ENCODE results near the gene CPNE2.

Gene CPNE2

GRCh38 chr16:57138281-57138935 is 46.0 kb downstream of the CPNE2 start:
- intact Hi-C loops (cut with DNase I): no loop called here
- peak in 3 of 10 donors; percentile 39 to 81 (median 41) for DNase-seq

GRCh38 chr16:57140931-57141668 is 48.7 kb downstream of the CPNE2 start:
- peak in 4 of 10 donors; percentile 16 to 78 (median 49) for DNase-seq

GRCh38 chr16:57141822-57142631 is 49.6 kb downstream of the CPNE2 start:
- DNase-seq: peak in 4 of 10 donors; percentile 20 to 82 (median 72)
- intact Hi-C loops (cut with DNase I): no loop called here

More at GRCh38 chr16:57140931-57141668, 48.7 kb downstream of the CPNE2 start:
- intact Hi-C loops (cut with DNase I): no loop called here

- DNase-seq: peak; percentile 77 to 99 (median 90)
- intact Hi-C loops (cut with DNase I): loop anchor here (1.0 kb wide), 1 partner anchor 12 kb away; no protein-coding TSS in a partner anchor
Observed at GRCh38 chr16:57143149-57143921, 51.0 kb downstream of the CPNE2 start.

GRCh38 chr16:57144027-57144426 is 51.6 kb downstream of the CPNE2 start:
- intact Hi-C loops (cut with DNase I): no loop called here
- DNase-seq: peak in 4 of 10 donors; percentile 15 to 53 (median 39)

- peak in 4 of 10 donors; percentile 14 to 85 (median 40) for DNase-seq
- intact Hi-C loops (cut with DNase I): no loop called here
Observed at GRCh38 chr16:57145046-57146021, 53.0 kb downstream of the CPNE2 start.

- peak in 5 of 10 donors; percentile 16 to 84 (median 73) for DNase-seq
- intact Hi-C loops (cut with DNase I): no loop called here
Observed at GRCh38 chr16:57146040-57146647, 53.8 kb downstream of the CPNE2 start.

- intact Hi-C loops (cut with DNase I): loop anchor here (1.0 kb wide), 1 partner anchor 30 kb away; no protein-coding TSS in a partner anchor
- peak in 3 of 10 donors; percentile 7 to 82 (median 50) for DNase-seq
Observed at GRCh38 chr16:57146735-57147134, 54.4 kb downstream of the CPNE2 start.

GRCh38 chr16:57147381-57148221 is 55.2 kb downstream of the CPNE2 start:
- intact Hi-C loops (cut with DNase I): loop anchor here (1.0 kb wide), 1 partner anchor 31 kb away; no protein-coding TSS in a partner anchor
- peak in 6 of 10 donors; percentile 30 to 84 (median 66) for DNase-seq

- DNase-seq: peak in 1 of 10 donors; percentile 61
- intact Hi-C loops (cut with DNase I): no loop called here
Observed at GRCh38 chr16:57148481-57148880, 56.1 kb downstream of the CPNE2 start.

GRCh38 chr16:57149391-57149790 is 57.0 kb downstream of the CPNE2 start:
- intact Hi-C loops (cut with DNase I): no loop called here
- DNase-seq: peak in 1 of 10 donors; percentile 24

GRCh38 chr16:57150682-57151330 is 58.4 kb downstream of the CPNE2 start:
- intact Hi-C loops (cut with DNase I): no loop called here
- peak in 1 of 10 donors; percentile 29 for DNase-seq

- no peak for DNase-seq
- intact Hi-C loops (cut with DNase I): no loop called here
Observed at GRCh38 chr16:57151369-57151768, 59.0 kb downstream of the CPNE2 start.

GRCh38 chr16:57152096-57153093 is 60.0 kb downstream of the CPNE2 start:
- intact Hi-C loops (cut with DNase I): no loop called here
- DNase-seq: peak in 4 of 10 donors; percentile 39 to 84 (median 53)

- DNase-seq: peak in 1 of 10 donors; percentile 28
- intact Hi-C loops (cut with DNase I): no loop called here
Observed at GRCh38 chr16:57153841-57154240, 61.5 kb downstream of the CPNE2 start.

All from posterior cingulate gyrus (tissue), 11 donors.